Upper lobe of left lung (tissue), 6 donors: ENCODE measurements around the gene RNF111. TPM values are rescaled to one million over a fixed set of nuclear protein-coding genes. Genes with fewer than 3 reads are reported as not detected.

Source experiments
- ATAC-seq, 2 donors: fragments of 200-7000 bp; cut with Tn5 transposase; one replicate each; pipeline ENCODE4 v1.9.1; 2022; ENCODE audit warnings: mild to moderate bottlenecking in 2 of 2, moderate library complexity in 2 of 2; ENCODE audit not compliant: low FRiP score in 2 of 2
- DNase-seq, 2 donors: peaks; one replicate each; pipeline ENCODE4 v3.0.0-alpha.2; 2019 to 2020
- H3K27ac ChIP-seq, 4 donors: fragments of 200-600 bp; sonication (generic); one replicate each; pipeline ENCODE4 v1.5.1; 2016 to 2019
- H3K27me3 ChIP-seq, 4 donors: fragments of 200-600 bp; sonication (generic); one replicate each; pipeline ENCODE4 v1.5.1; 2017 to 2019
- H3K36me3 ChIP-seq, 4 donors: fragments of 200-600 bp; sonication (generic); one replicate each; pipeline ENCODE4 v1.5.1; 2016 to 2019
- H3K4me1 ChIP-seq, 4 donors: fragments of 200-600 bp; sonication (generic); one replicate each; pipeline ENCODE4 v1.5.1; 2018 to 2019
- H3K4me3 ChIP-seq, 4 donors: fragments of 200-600 bp; sonication (generic); one replicate each; pipeline ENCODE4 v1.5.1; 2017 to 2019; ENCODE audit warnings: mild to moderate bottlenecking in 2 of 4, moderate library complexity in 1 of 4
- H3K9me3 ChIP-seq, 4 donors: fragments of 200-600 bp; sonication (generic); one replicate each; pipeline ENCODE4 v1.5.1; 2018 to 2019
- EP300 ChIP-seq, 4 donors: sonication (generic); formaldehyde crosslinking; IDR thresholded peaks; one replicate each; pipeline ENCODE4 v1.5.1; 2017; ENCODE audit warnings: antibody characterized with exemption in 4 of 4, control low read depth in 2 of 4
- POLR2A ChIP-seq, 4 donors: fragments of 450-650 bp; IDR thresholded peaks; one replicate each; pipeline ENCODE4 v1.5.1; 2016 to 2017; ENCODE audit warnings: antibody characterized with exemption in 4 of 4, mild to moderate bottlenecking in 2 of 4
- POLR2AphosphoS5 ChIP-seq, 2 donors: sonication (generic); formaldehyde crosslinking; IDR thresholded peaks; one replicate each; pipeline ENCODE4 v1.5.1; 2017; ENCODE audit warnings: antibody characterized with exemption in 2 of 2
- WGBS, 2 donors: methylation state at CpG; one replicate each; pipeline ENCODE4 v1.1.5; 2017 to 2018; 5-methylcytosine and 5-hydroxymethylcytosine counted together
- total RNA-seq, 6 donors: library from RNA; depleted of rRNA in 4 of 6; stranded (reverse); fragments of >200 nt in 4 of 6; gene quantifications; one replicate each; pipeline versions ENCODE4 v1.1.0 to v1.2.1, GENCODE V29; 2016 to 2021
- TF ChIP-seq, protein P1 (sequence below), 6 experiments: fragments of 450-650 bp in 4 of 6; fragments of 200-600 bp in 2 of 6; sonication (generic) in 2 of 6; IDR thresholded peaks; one replicate each; pipeline ENCODE4 v1.5.1; 2016 to 2019; ENCODE audit warnings: antibody characterized with exemption in 6 of 6
- donor health status: DM: no; HTN: no; CAD: no; lungs with moderate emphysema.
- donor health status: DM: no; HTN: yes; CAD: no; lungs with severe emphysema.

RNF111 gene
- total RNA-seq, 6 donors from 2014 or later = 16.3 to 41.6 (median 31.8) TPM

DNA sequence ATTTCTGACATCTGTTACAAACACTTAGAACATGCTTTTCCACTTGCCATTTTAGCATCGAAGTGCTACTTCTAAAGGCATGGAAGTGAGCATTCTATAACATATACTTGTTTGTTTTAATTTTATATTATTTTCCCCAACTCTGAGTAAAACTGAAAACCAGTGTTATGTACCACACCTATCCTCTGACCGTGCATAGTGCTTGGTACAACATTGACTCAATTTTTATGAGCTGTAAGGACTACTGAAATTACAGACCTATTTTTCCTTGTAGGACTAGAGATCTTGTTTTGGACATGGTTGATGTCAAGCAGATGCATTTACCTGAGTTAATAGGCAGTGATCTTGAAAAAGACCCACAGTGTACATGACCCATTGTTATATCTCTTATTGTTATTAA, 66.0 kb downstream of the RNF111 start:
- H3K36me3 ChIP-seq = peaks cover 0 to 46% (median 9%) of the 10 kb centered on the region in 4 donors
- peaks cover 0 to 5% (median 2%) of the 10 kb centered on the region in 4 donors for H3K4me1 ChIP-seq
- DNase-seq (no peak), ATAC-seq (no peak)
- no peak for TF ChIP-seq POLR2A (IDR thresholded peaks at IDR 0.05)
- TF ChIP-seq, protein P1, sequence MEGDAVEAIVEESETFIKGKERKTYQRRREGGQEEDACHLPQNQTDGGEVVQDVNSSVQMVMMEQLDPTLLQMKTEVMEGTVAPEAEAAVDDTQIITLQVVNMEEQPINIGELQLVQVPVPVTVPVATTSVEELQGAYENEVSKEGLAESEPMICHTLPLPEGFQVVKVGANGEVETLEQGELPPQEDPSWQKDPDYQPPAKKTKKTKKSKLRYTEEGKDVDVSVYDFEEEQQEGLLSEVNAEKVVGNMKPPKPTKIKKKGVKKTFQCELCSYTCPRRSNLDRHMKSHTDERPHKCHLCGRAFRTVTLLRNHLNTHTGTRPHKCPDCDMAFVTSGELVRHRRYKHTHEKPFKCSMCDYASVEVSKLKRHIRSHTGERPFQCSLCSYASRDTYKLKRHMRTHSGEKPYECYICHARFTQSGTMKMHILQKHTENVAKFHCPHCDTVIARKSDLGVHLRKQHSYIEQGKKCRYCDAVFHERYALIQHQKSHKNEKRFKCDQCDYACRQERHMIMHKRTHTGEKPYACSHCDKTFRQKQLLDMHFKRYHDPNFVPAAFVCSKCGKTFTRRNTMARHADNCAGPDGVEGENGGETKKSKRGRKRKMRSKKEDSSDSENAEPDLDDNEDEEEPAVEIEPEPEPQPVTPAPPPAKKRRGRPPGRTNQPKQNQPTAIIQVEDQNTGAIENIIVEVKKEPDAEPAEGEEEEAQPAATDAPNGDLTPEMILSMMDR (IDR thresholded peaks at IDR 0.05) = no peak
- no peak for TF ChIP-seq POLR2AphosphoS5 (IDR thresholded peaks at IDR 0.05)
- no peak for TF ChIP-seq EP300 (IDR thresholded peaks at IDR 0.05)
- 93 to 95% methylated on average over 2 of the region's 2 CpGs for WGBS, 2 donors
- H3K4me3 ChIP-seq = no peak overlapping the region
- no peak overlapping the region for H3K27ac ChIP-seq
- no peaks in the 10 kb centered on the region for H3K9me3 ChIP-seq
- no peaks in the 10 kb centered on the region for H3K27me3 ChIP-seq

DNA sequence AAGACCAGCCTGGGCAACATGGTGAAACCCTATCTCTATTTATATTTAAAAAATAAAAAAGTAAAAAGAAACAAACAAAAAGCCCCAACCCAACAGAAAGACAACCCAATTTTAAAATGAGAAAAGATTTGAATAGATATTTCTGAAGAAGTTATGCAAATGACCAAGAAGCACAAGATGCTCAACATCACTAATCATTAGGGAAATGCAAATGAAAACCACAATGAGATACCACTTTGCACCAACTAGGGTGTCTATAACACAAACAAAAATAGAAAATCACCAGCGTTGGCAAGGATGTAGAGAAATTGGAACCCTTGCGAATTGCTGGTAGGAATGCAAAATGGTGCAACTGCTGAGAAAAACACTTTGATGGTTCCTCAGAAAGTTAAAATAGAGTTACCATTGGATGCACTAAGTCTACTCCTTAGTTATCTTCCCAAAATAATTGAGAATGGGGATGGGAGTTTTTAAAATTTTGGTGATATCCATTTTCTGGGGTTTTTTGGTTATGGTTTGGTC, 71.7 kb downstream of the RNF111 start:
- no peaks in the 10 kb centered on the region for H3K27me3 ChIP-seq
- ATAC-seq (no peak), DNase-seq (no peak)
- H3K4me1 ChIP-seq = peaks cover 0 to 9% (median 0%) of the 10 kb centered on the region in 4 donors
- 92 to 93% methylated on average over 2 of the region's 2 CpGs for WGBS, 2 donors
- H3K9me3 ChIP-seq = no peaks in the 10 kb centered on the region
- TF ChIP-seq, protein P1 (IDR thresholded peaks at IDR 0.05) = no peak
- TF ChIP-seq POLR2AphosphoS5 (IDR thresholded peaks at IDR 0.05) (no peak), EP300 (IDR thresholded peaks at IDR 0.05) (no peak), POLR2A (IDR thresholded peaks at IDR 0.05) (no peak)
- peaks cover 19 to 84% (median 50%) of the 10 kb centered on the region in 4 donors for H3K36me3 ChIP-seq
- no peak overlapping the region for H3K4me3 ChIP-seq
- H3K27ac ChIP-seq = no peak overlapping the region

DNA sequence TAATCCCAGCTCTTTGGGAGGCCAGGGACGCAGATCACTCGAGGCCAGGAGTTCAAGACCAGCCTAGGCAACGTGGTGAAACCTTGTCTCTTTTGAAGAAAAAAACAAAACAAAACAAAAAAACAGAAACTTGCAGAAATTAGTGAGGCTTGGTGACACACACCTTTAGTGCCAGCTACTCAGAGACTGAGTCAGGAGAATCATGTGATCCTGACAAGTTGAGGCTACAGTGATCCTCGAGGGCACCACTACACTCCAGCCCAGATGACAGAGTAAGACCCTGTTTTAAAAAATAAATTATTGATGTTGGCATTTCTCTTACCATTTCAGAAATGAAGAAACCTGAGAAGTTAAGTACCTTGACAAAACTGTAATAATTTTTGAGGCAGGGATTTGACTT, 72.9 kb downstream of the RNF111 start:
- H3K27ac ChIP-seq = no peak overlapping the region
- H3K4me1 ChIP-seq = peaks cover 0 to 9% (median 0%) of the 10 kb centered on the region in 4 donors
- H3K4me3 ChIP-seq = no peak overlapping the region
- TF ChIP-seq, protein P1 (IDR thresholded peaks at IDR 0.05) = no peak
- TF ChIP-seq POLR2A (IDR thresholded peaks at IDR 0.05) (no peak), EP300 (IDR thresholded peaks at IDR 0.05) (no peak), POLR2AphosphoS5 (IDR thresholded peaks at IDR 0.05) (no peak)
- ATAC-seq (no peak), DNase-seq (no peak)
- H3K36me3 ChIP-seq = peaks cover 20 to 85% (median 53%) of the 10 kb centered on the region in 4 donors
- 95 to 96% methylated on average over 4 of the region's 4 CpGs for WGBS, 2 donors
- H3K9me3 ChIP-seq = no peaks in the 10 kb centered on the region
- H3K27me3 ChIP-seq = no peaks in the 10 kb centered on the region

DNA sequence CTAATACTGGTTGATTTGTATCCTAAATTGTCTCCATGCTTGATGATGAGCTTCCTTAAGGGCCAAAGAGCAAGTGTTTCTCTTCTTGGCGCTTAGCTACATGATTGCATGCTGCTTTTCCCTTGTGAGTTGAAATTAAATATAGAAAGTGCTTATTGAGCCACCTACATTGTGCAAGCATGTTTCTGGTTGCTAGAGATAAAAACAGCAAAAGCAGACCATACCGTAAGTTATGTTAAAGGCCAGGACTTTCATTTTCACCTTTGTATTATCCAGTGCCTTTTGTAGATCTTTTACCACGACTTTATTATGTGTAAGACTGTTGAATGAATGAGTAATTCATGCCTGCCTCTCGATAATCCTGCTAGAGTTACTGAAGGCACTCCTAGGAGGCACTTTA, 75.6 kb downstream of the RNF111 start:
- Histone ChIP-seq H3K27me3 (no peaks in the 10 kb centered on the region), H3K4me3 (no peak overlapping the region), H3K36me3 (peaks cover 35 to 95% (median 70%) of the 10 kb centered on the region in 4 donors), H3K27ac (no peak overlapping the region), H3K9me3 (no peaks in the 10 kb centered on the region), H3K4me1 (peaks cover 0 to 9% (median 0%) of the 10 kb centered on the region in 4 donors)
- ATAC-seq (no peak), DNase-seq (no peak)
- TF ChIP-seq EP300 (IDR thresholded peaks at IDR 0.05) (no peak), POLR2A (IDR thresholded peaks at IDR 0.05) (no peak), POLR2AphosphoS5 (IDR thresholded peaks at IDR 0.05) (no peak)
- TF ChIP-seq, protein P1 (IDR thresholded peaks at IDR 0.05) = no peak
- 80 to 84% methylated on average over 4 of the region's 4 CpGs for WGBS, 2 donors

DNA sequence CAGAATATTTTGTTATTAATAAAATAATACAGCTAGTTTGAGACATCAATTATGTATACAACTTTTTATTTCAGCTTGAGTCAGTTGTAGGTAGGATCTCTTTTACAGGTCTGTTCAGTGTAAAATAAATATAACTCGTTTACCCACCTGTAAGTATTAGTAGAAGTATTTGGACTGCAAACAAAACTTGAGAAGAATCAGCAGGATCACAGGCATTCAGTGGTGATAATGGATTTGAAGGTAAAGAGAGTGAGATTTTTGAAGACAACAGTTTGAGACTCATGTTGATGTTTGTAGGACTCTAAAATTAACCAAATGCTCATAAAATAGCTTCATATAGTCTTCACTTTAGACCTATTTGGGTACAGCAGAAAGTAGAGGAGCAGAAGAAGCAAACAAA, 82.0 kb downstream of the RNF111 start:
- H3K36me3 ChIP-seq = peaks cover 21 to 77% (median 42%) of the 10 kb centered on the region in 4 donors
- no peak overlapping the region for H3K27ac ChIP-seq
- H3K4me1 ChIP-seq = no peaks in the 10 kb centered on the region
- ATAC-seq (no peak), DNase-seq (no peak)
- H3K9me3 ChIP-seq = no peaks in the 10 kb centered on the region
- no peak overlapping the region for H3K4me3 ChIP-seq
- TF ChIP-seq EP300 (IDR thresholded peaks at IDR 0.05) = no peak
- TF ChIP-seq, protein P1 (IDR thresholded peaks at IDR 0.05) = no peak
- TF ChIP-seq POLR2A (IDR thresholded peaks at IDR 0.05) = no peak
- TF ChIP-seq POLR2AphosphoS5 (IDR thresholded peaks at IDR 0.05) = no peak
- no peaks in the 10 kb centered on the region for H3K27me3 ChIP-seq
- 60 to 72% methylated on average over 1 of the region's 1 CpG for WGBS, 2 donors
